ENCODE data around the gene JPH2. TPM values are rescaled to one million over a fixed set of nuclear protein-coding genes. Genes with fewer than 3 reads are reported as not detected.

JPH2 gene
- total RNA-seq, 1 donor from 2014 or later = 86.7 TPM

- Histone ChIP-seq H3K27me3 (no peaks in the 10 kb centered on the region), H3K4me1 (peaks cover 5 to 8% of the 10 kb centered on the region in 2 donors), H3K4me3 (no peak overlapping the region), H3K36me3 (peaks cover 15 to 28% of the 10 kb centered on the region in 2 donors), H3K9me3 (no peaks in the 10 kb centered on the region), H3K27ac (no peak overlapping the region)
- intact Hi-C loops (cut with DNase I) = no loop called here
- TF ChIP-seq, protein P1, sequence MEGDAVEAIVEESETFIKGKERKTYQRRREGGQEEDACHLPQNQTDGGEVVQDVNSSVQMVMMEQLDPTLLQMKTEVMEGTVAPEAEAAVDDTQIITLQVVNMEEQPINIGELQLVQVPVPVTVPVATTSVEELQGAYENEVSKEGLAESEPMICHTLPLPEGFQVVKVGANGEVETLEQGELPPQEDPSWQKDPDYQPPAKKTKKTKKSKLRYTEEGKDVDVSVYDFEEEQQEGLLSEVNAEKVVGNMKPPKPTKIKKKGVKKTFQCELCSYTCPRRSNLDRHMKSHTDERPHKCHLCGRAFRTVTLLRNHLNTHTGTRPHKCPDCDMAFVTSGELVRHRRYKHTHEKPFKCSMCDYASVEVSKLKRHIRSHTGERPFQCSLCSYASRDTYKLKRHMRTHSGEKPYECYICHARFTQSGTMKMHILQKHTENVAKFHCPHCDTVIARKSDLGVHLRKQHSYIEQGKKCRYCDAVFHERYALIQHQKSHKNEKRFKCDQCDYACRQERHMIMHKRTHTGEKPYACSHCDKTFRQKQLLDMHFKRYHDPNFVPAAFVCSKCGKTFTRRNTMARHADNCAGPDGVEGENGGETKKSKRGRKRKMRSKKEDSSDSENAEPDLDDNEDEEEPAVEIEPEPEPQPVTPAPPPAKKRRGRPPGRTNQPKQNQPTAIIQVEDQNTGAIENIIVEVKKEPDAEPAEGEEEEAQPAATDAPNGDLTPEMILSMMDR (IDR thresholded peaks at IDR 0.05) = peak in 2 of 3 experiments; percentile 13 to 22
- DNase-seq (ENCODE audit: low spot score in 2 of 2) = peak in 1 of 2 donors; percentile 59
Observed at GRCh38 chr20:44109951-44110361, 77.0 kb downstream of the JPH2 start.

DNA sequence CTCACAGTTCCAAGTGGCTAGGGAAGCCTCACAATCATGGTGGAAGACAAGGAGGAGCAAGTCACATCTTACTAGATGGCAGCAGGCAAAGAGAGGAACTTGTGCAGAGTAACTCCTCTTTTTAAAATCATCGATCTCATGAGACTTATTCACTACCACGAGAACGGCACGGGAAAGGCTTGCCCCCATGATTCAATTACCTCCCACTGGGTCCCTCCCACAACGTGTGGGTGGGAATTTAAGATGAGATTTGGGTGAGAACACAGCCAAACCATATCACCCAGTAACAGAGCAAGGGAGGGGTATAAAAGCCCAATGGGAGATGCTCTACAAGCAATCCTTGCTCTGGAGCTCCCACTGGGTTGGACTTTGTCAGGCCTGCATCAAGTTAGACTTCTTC, 80.4 kb downstream of the JPH2 start:
- intact Hi-C loops (cut with DNase I) = no loop called here
- H3K36me3 ChIP-seq = peaks cover 0 to 10% of the 10 kb centered on the region in 2 donors
- H3K9me3 ChIP-seq = no peaks in the 10 kb centered on the region

GRCh38 chr20:44104798-44105517, 82.0 kb downstream of the JPH2 start:
- H3K27me3 ChIP-seq = no peaks in the 10 kb centered on the region
- no peak overlapping the region for H3K27ac ChIP-seq
- no peaks in the 10 kb centered on the region for H3K4me1 ChIP-seq
- H3K9me3 ChIP-seq = no peaks in the 10 kb centered on the region
- no peak overlapping the region for H3K4me3 ChIP-seq
- H3K36me3 ChIP-seq = peaks cover 0 to 10% of the 10 kb centered on the region in 2 donors
- intact Hi-C loops (cut with DNase I) = no loop called here
- TF ChIP-seq, protein P1 (IDR thresholded peaks at IDR 0.05) = no peak
- DNase-seq (ENCODE audit: low spot score in 2 of 2) = peak in 1 of 2 donors; percentile 56

More for the DNA sequence above, 80.4 kb downstream of the JPH2 start:
- Histone ChIP-seq H3K27ac (no peak overlapping the region), H3K4me1 (peaks cover 0 to 3% of the 10 kb centered on the region in 2 donors), H3K27me3 (no peaks in the 10 kb centered on the region), H3K4me3 (no peak overlapping the region)
- TF ChIP-seq, protein P1 (IDR thresholded peaks at IDR 0.05) = no peak
- DNase-seq (ENCODE audit: low spot score in 2 of 2) = peak in 1 of 2 donors; percentile 19

GRCh38 chr20:44102582-44102981, 84.4 kb downstream of the JPH2 start:
- TF ChIP-seq, protein P1 (IDR thresholded peaks at IDR 0.05) = no peak
- DNase-seq (ENCODE audit: low spot score in 2 of 2) = no peak
- intact Hi-C loops (cut with DNase I) = no loop called here
- Histone ChIP-seq H3K4me1 (no peaks in the 10 kb centered on the region), H3K27me3 (no peaks in the 10 kb centered on the region), H3K36me3 (no peaks in the 10 kb centered on the region), H3K9me3 (no peaks in the 10 kb centered on the region), H3K27ac (no peak overlapping the region), H3K4me3 (no peak overlapping the region)

- Histone ChIP-seq H3K9me3 (no peaks in the 10 kb centered on the region), H3K27me3 (no peaks in the 10 kb centered on the region), H3K27ac (no peak overlapping the region), H3K36me3 (no peaks in the 10 kb centered on the region), H3K4me3 (no peak overlapping the region), H3K4me1 (no peaks in the 10 kb centered on the region)
- peak in 1 of 2 donors; percentile 28 for DNase-seq (ENCODE audit: low spot score in 2 of 2)
- intact Hi-C loops (cut with DNase I) = no loop called here
- TF ChIP-seq, protein P1 (IDR thresholded peaks at IDR 0.05) = no peak
Observed at GRCh38 chr20:44099832-44100231, 87.2 kb downstream of the JPH2 start.
